Measurements from ENCODE around the gene MAP7D1.

The MAP7D1 gene

DNA sequence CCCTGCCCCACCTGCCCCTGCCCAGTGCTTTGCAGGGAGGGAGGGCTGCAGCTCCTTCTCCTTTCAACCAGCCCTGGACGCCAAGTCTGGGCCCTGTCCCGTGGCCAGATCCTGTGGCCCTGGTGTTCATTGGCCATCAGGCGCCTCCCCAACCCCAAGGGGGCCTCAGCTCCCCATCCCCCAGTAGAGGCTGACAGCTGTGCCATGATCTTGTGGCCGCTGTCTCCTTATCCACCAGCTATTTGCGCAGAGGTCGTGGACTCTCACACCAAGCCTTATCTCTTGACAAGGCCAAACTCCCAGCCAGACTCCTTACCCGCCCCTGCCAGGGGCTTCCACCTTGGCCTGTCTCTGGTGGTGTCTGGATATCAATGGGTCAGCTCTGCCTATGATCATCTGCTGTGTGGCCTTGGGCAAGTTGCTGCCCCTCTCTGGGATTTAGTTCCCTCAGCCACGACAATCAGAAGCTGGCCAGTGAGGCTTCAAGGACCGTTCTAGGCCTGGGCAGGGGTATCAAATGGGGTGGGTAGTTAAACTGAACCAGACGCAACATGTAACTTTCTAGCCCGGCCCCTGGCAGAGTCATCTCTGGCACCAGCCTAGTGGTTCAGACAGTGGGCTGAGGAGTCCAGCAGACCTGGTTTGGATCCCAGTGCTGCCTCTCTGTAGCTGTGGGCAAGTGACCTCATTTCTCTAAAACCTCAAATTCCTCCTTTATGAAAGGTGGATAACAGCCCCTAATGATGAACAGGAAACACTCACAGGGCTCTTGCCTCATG is 27.6 kb upstream of the MAP7D1 start:
- no peak for DNase-seq

DNA sequence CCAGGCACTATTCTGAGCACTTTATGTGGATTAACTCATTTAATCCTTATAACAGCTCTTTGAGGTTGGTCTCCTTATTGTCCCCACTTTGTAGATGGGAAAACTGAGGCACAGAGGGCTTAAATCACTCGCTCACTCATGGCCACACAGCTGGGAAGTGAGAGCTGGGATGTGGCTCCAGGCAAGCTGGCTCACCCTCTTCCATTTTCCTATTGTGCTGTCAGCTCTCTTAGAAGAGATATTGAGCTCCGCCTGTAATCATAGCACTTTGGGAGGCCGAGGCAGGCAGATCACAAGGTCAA is 27.1 kb upstream of the MAP7D1 start:
- DNase-seq, result no peak

- no peak for DNase-seq
These were observed 23.9 kb upstream of the MAP7D1 start for GRCh38 chr1:36132029-36132428.

- no peak for DNase-seq
These were observed 22.5 kb upstream of the MAP7D1 start for GRCh38 chr1:36133484-36133883.

- DNase-seq, result no peak
These were observed 21.9 kb upstream of the MAP7D1 start for GRCh38 chr1:36134031-36134430.

DNA sequence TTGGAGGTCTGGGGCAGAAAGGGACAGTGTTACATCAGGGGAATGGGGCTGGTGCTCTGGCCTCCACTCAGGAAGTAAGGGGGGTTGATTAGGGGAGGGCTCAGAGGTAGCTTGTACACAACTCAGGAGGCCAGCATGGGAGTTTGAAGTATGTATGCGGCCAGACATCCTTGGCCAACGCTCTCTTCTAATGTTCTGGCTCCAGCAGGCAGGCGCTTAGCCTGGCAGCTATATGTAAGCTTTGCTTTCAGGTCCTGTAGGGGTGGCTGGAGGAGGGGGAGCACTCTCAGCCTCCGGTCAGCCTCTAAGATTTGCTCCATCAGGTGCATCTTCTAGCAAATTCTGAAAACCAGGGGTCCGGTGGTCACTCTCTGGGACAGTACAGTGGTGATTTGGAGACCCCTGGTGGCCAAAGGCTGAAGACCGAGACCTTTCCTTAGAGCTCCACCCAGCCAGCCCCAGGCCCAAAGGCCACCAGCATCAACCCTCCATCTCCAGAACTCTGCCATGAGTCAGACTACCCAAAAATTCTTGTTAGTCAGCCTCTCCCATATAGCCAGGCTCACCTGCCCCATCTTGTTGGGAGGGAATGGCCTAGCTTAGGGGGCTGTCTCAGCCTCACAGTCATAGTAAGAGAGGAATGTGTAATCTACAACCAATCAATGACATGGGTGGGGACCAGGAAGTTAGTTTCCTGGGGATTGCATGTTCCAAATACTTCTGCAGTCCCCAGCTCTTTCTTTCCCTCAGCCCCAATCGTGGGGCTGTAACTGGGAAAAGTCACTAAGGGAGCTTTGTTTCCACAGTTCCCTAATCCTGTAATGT is 21.2 kb upstream of the MAP7D1 start:
- peak; percentile 38 for DNase-seq

GRCh38 chr1:36135330-36135667 is 20.7 kb upstream of the MAP7D1 start:
- no peak for DNase-seq

GRCh38 chr1:36135796-36136195 is 20.2 kb upstream of the MAP7D1 start:
- no peak for DNase-seq

DNA sequence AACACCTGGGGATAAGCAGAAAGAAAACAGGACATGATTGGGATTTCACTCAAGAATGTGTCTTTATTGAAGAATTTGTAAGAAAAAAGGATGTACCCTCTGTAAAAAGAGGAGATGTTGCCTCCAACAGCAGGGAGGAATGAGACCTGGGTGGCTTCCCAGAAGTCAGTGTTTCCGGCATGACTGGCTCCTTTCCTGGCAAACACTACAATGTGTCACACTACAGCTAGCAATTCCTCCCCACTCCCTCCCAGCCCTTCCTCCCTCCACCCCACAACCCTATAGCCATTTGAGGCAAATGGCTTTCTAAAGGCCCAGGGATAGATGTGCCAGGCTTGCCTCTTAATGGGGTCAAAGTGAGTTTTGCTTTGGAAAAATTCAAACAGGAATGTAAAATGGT is 19.4 kb upstream of the MAP7D1 start:
- DNase-seq, result no peak

DNA sequence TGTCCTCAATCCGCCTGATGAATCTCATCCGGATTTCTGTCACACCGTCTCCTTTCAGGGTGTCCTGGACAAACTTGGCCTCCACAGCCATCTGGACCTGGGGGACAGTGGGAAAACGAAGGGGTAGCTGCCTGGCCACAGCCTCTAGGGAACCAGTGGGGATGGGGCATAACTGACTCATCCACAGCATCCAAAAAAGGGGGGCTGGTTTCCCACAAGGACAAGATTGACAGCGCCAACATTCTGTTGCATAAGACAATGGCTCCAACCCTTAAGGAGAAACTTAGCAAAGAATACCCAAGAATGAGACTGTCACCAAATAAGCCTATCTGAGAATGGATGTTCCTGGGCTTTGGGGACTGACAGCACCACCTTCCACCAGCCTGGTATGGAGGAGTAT is 18.7 kb upstream of the MAP7D1 start:
- DNase-seq, result no peak

DNA sequence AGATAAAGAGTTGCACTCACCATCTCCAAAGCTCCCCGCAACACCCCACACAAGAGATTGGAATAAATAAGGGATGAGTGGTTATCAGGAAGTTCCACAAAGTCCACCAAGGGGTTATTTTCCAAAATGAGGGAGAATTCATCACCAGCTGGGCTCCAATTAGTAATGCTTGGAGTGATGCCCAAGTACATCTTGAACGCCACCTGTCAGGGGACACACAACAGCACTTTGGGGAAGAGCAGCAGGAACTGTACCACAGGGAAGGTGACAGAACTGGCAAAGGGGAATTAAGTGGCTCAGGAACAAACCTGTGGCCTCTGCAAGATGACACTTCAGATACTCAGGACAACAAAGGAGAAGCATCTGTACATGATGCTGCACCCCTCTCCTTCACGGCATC is 18.2 kb upstream of the MAP7D1 start:
- no peak for DNase-seq

DNA sequence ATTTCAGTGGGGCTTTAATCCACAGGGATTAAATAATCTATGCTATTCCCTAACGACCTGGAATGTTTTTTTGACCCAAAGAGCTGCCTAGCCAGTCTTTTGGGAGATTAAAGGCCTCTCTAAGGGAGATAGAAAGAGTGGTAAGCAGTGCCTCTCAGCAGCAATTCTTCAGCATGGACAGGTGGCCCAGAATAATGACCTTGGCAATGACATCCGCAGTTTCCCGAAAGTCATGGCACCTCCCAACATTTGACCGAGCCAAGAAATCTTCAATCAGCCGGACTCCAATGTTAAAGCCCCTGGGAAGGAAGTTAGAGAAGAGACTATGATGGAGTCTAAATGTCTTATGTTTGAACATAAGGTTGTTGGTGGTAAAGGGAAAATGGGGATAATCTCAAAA is 16.4 kb upstream of the MAP7D1 start:
- no peak for DNase-seq

GRCh38 chr1:36142121-36142520 is 13.8 kb upstream of the MAP7D1 start:
- no peak for DNase-seq

GRCh38 chr1:36143424-36143823 is 12.5 kb upstream of the MAP7D1 start:
- no peak for DNase-seq

DNA sequence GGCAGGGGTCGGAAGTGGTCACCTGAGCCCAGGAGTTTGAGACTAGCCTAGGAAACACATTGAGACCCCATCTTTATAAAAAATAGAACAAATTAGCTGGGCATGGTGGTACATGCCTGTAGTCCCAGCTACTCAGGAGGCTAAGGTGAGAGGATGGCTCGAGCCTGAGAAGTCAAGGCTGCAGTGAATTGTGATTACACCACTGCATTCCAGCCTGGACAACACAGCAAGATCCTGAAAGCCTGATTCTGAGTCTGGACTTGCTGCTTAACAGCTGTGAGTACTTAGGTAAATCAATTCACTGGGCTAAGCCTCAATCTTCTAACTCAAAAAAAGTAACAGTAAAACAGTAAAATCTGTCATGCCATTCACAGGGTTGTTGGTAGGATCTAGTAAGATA is 11.5 kb upstream of the MAP7D1 start:
- DNase-seq, result no peak

DNA sequence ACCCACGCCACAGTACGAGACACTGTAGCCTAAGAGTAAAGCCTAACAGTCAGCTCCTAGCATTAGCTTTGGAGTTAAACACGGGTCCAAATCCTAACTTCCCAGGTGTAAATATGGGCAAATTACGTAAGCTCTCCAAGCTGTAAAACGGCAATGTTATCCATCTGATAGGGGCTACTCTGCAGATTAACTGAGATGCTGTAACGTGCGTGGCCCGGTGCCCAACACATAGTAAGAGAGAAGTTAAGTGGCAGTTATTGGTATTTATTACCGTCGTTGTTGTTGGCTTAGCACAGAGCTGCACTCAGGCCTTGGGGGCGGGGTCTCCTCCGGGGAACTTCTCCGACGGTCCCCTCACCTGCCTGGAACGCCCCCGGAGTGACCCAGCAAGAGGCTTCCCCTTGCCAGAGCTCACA is 7.1 kb upstream of the MAP7D1 start:
- no peak for DNase-seq

DNA sequence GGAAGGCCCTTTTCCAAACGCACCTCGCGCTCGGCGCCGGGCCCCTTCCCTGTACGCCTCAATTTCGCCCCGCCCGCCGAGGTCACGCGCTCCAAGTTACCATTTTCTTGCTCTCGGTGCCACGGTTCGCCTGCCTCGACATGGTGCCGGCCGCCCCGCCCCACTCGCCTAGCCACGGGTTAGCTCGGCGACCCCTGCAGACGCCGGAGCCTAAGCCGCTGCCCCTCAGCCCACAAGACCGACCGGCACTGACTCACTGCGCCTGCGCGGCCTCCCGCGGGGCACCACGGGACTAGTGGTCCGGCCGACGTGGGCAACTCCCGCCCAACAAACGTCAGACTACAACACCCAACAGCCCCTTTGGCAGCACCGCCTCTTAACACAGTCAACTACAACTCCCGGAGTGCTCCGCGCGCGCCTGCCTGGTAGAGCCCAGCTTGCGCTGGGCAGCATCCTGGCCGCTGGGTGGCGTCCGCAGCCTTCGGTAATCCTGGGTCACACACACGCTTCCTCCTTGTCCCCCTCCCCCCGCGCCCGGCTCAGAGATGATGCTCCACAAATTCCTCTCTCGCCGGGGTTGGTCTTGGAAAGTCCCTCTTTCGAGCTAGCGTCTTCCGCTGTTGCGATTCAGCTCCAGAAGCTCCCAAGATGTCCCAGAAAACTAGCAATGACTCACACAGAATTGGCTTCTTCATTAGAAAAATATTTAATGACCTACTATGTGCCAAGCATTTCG is 6.6 kb upstream of the MAP7D1 start, which contains the start of gene TRAPPC3:
Gene TRAPPC3, minus strand, starts transcription at position 250 of the 736 bp plus-strand sequence. Its CDS starts 108 bp downstream, at position 142.
- peak; percentile 100 for DNase-seq

GRCh38 chr1:36149973-36150295 is 6.0 kb upstream of the MAP7D1 start:
- no peak for DNase-seq

GRCh38 chr1:36150296-36151133 is 5.4 kb upstream of the MAP7D1 start:
- DNase-seq, result peak; percentile 88

GRCh38 chr1:36151134-36151844 is 4.7 kb upstream of the MAP7D1 start:
- no peak for DNase-seq

- peak; percentile 68 for DNase-seq
These were observed 4.1 kb upstream of the MAP7D1 start for GRCh38 chr1:36151845-36152203.

- DNase-seq, result no peak
These were observed 2.5 kb upstream of the MAP7D1 start for GRCh38 chr1:36153476-36153875.
